HepG2 (cell line): ENCODE measurements around the gene CTRL. TPM values are rescaled to one million over a fixed set of nuclear protein-coding genes. Genes with fewer than 3 reads are reported as not detected.

Experiments used
- ATAC-seq: fragments of 200-7000 bp; cut with Tn5 transposase; 3 replicates; pipeline ENCODE4 v1.9.1; 2020; ENCODE audit warnings: mild to moderate bottlenecking, moderate library complexity
- BruUV-seq: library from RNA; stranded (reverse); fragments of 400-500 nt; replicated peaks from 2 replicates; lab custom pipeline; 2021; lab: Mats Ljungman, UMichigan
- CTCF ChIA-PET: fragments of 300-600 bp; formaldehyde crosslinking; extraction: SDS; loops from one replicate; lab custom pipeline; 2021; ENCODE audit warnings: low total read pairs, inconsistent platforms, low intra/inter-chr PET ratio; lab: Yijun Ruan, JAX
- POLR2A ChIA-PET: fragments of 350-600 bp; sonication (Branson Sonifier 250); formaldehyde crosslinking; loops from one replicate; lab custom pipeline; 2020; ENCODE audit warnings: antibody characterized with exemption, inconsistent platforms; lab: Yijun Ruan, JAX
- DNase-seq: peaks from one replicate; pipeline ENCODE4 v3.0.0-alpha.2; 2015; ENCODE audit warnings: low spot score
- FAIRE-seq: peaks from 3 replicates; lab custom pipeline; 2011; peaks lifted over from hg19 to GRCh38; lab: Jason Lieb, UNC
- H2AFZ ChIP-seq: one replicate; pipeline ENCODE4 v1.6.1; 2011; ENCODE audit warnings: low read length, inconsistent platforms
- H3K27ac ChIP-seq: fragments of 300-600 bp; 3 replicates; pipeline ENCODE4 v1.8.0; 2011; ENCODE audit warnings: mixed run types, mild to moderate bottlenecking, mixed read lengths, low read length, inconsistent platforms; ENCODE audit not compliant: insufficient read depth; ENCODE audit errors: extremely low read length
- H3K27me3 ChIP-seq, 2 experiments: fragments of 200-600 bp in 1 of 2; 2 replicates in 1 of 2; 3 replicates in 1 of 2; pipeline versions ENCODE4 v1.6.0 to v1.8.0; 2011; ENCODE audit warnings: low read length in 2 of 2, mild to moderate bottlenecking in 2 of 2, moderate library complexity in 2 of 2, inconsistent platforms in 1 of 2; ENCODE audit not compliant: insufficient read depth in 2 of 2, control insufficient read depth in 1 of 2
- H3K36me3 ChIP-seq, 2 experiments: fragments of 200-600 bp in 1 of 2; replicated peaks in 1 of 2; 2 replicates in 1 of 2; 3 replicates in 1 of 2; pipeline versions ENCODE4 v1.5.1 to v1.8.0; 2011; ENCODE audit warnings: low read length in 2 of 2, inconsistent platforms in 1 of 2; ENCODE audit not compliant: insufficient read depth in 2 of 2, control insufficient read depth in 1 of 2
- H3K4me1 ChIP-seq: 2 replicates; pipeline ENCODE4 v1.5.1; 2012; ENCODE audit warnings: low read length, inconsistent platforms; ENCODE audit not compliant: insufficient read depth
- H3K4me2 ChIP-seq: 2 replicates; pipeline ENCODE4 v1.6.0; 2011; ENCODE audit warnings: low read depth, low read length, inconsistent platforms
- H3K4me3 ChIP-seq, 3 experiments: fragments of 200-600 bp in 1 of 3; sonication (generic), shearing (Covaris generic) in 1 of 3; replicated peaks in 1 of 3; 2 replicates each; pipeline ENCODE4 v1.5.1; 2011 to 2016; ENCODE audit warnings: low read length in 3 of 3, inconsistent platforms in 2 of 3, low read depth in 2 of 3, mild to moderate bottlenecking in 2 of 3, control low read depth in 1 of 3, mixed read lengths in 1 of 3; ENCODE audit not compliant: insufficient read depth in 1 of 3
- H3K79me2 ChIP-seq: one replicate; pipeline ENCODE4 v1.6.1; 2011; ENCODE audit warnings: low read length, inconsistent platforms; ENCODE audit not compliant: insufficient read depth
- H3K9ac ChIP-seq: 2 replicates; pipeline ENCODE4 v1.6.0; 2011; ENCODE audit warnings: mild to moderate bottlenecking, low read depth, low read length, inconsistent platforms; ENCODE audit not compliant: insufficient read depth
- H3K9me3 ChIP-seq: 2 replicates; pipeline ENCODE4 v1.5.1; 2012; ENCODE audit warnings: mild to moderate bottlenecking, low read length
- H4K20me1 ChIP-seq: 2 replicates; pipeline ENCODE4 v1.6.0; 2011; ENCODE audit warnings: inconsistent platforms, mild to moderate bottlenecking, low read length, moderate library complexity; ENCODE audit not compliant: insufficient read depth
- CC2D1A ChIP-seq: sonication (generic); formaldehyde crosslinking; IDR thresholded peaks from 2 replicates; pipeline ENCODE4 v1.8.1; 2023; ENCODE audit warnings: mild to moderate bottlenecking, missing genetic modification reagents
- HNF1B ChIP-seq: sonication (generic); formaldehyde crosslinking; IDR thresholded peaks from 2 replicates; pipeline ENCODE4 v1.5.1; 2020; ENCODE audit warnings: mild to moderate bottlenecking, moderate library complexity, missing genetic modification reagents
- KDM5A ChIP-seq: fragments of 200-600 bp; sonication (generic); IDR thresholded peaks from 2 replicates; pipeline ENCODE4 v1.7.0; 2018; ENCODE audit warnings: antibody characterized with exemption, mild to moderate bottlenecking, low read length, borderline replicate concordance
- MAF1 ChIP-seq: sonication (generic); formaldehyde crosslinking; IDR thresholded peaks from 2 replicates; pipeline ENCODE4 v1.5.0; 2020; ENCODE audit warnings: missing genetic modification reagents, borderline replicate concordance
- MBNL3 ChIP-seq: fragments of 250-450 bp; sonication (Bioruptor Pico); conservative IDR thresholded peaks from 2 replicates; pipeline ENCODE4 v1.8.0; 2022; ENCODE audit warnings: mild to moderate bottlenecking, inconsistent platforms
- PHF8 ChIP-seq: sonication (generic); formaldehyde crosslinking; IDR thresholded peaks from 2 replicates; pipeline ENCODE4 v1.5.0; 2020; ENCODE audit warnings: missing genetic modification reagents
- PRPF4 ChIP-seq: fragments of 200-400 bp; formaldehyde crosslinking; IDR thresholded peaks from 2 replicates; pipeline ENCODE4 v1.6.1; 2016; ENCODE audit warnings: low read length, low read depth; ENCODE audit not compliant: poor library complexity, severe bottlenecking
- STAT6 ChIP-seq: sonication (generic); formaldehyde crosslinking; IDR thresholded peaks from 2 replicates; pipeline ENCODE4 v1.4.0; 2020; ENCODE audit warnings: missing genetic modification reagents, mild to moderate bottlenecking, borderline replicate concordance
- ZNF101 ChIP-seq: sonication (generic); formaldehyde crosslinking; IDR thresholded peaks from 2 replicates; pipeline ENCODE4 v1.4.0; 2020; ENCODE audit warnings: mild to moderate bottlenecking, low read depth, missing genetic modification reagents, borderline replicate concordance
- ZNF30 ChIP-seq: sonication (generic); formaldehyde crosslinking; IDR thresholded peaks from 2 replicates; pipeline ENCODE4 v1.5.0; 2020; ENCODE audit warnings: mild to moderate bottlenecking, missing genetic modification reagents
- ZNF773 ChIP-seq: sonication (generic); formaldehyde crosslinking; IDR thresholded peaks from 2 replicates; pipeline ENCODE4 v1.4.0; 2020; ENCODE audit warnings: missing genetic modification reagents, borderline replicate concordance
- WGBS: methylation state at CpG from one replicate; pipeline ENCODE4 v1.1.6; 2017; ENCODE audit warnings: low lambda C conversion rate; 5-methylcytosine and 5-hydroxymethylcytosine counted together
- in situ Hi-C: cut with HindIII; loops from 2 replicates; pipeline ENCODE4 v1.10.0; 2017; ENCODE audit warnings: low pct_unique_long_range_greater_than_20kb; ENCODE audit not compliant: extremely low pct_ligation_motif_present
- intact Hi-C: fragments of 100-400 bp; cut with micrococcal nuclease; formaldehyde crosslinking; loops from one replicate; pipeline ENCODE4 v1.10.0; 2022; ENCODE audit not compliant: unreplicated experiment
- polyA plus RNA-seq, 8 experiments: library from polyadenylated mRNA; depleted of rRNA in 3 of 8; stranded (reverse) in 7 of 8; unstranded in 1 of 8; fragments of >200 nt; fragmentation: Illumina TruSeq in 4 of 8; extraction: Trizol in 4 of 8; gene quantifications; 2 replicates each; pipeline versions ENCODE4 v1.2.1 to v1.2.3, GENCODE V29; 2011 to 2016; ENCODE audit warnings: low read depth in 4 of 8, missing spikeins in 1 of 8, mixed read lengths in 1 of 8; ENCODE audit not compliant: insufficient read depth in 1 of 8
- total RNA-seq, 5 experiments: library from RNA; depleted of rRNA; stranded (reverse); fragments of >200 nt; fragmentation: Illumina TruSeq; extraction: Trizol; gene quantifications; 2 replicates each; pipeline ENCODE4 v1.2.3, GENCODE V29; 2016; ENCODE audit warnings: low read depth in 1 of 5
- TF ChIP-seq, protein P1 (sequence below): sonication (generic); formaldehyde crosslinking; IDR thresholded peaks from 2 replicates; pipeline ENCODE4 v1.8.1; 2022; ENCODE audit warnings: mild to moderate bottlenecking, missing genetic modification reagents
- TF ChIP-seq, protein P2 (sequence below), 2 experiments: sonication (generic) in 1 of 2; formaldehyde crosslinking in 1 of 2; IDR thresholded peaks; 2 replicates each; pipeline versions ENCODE4 v1.4.0 to v1.6.1; 2016 to 2020; ENCODE audit warnings: borderline replicate concordance in 1 of 2, low read depth in 1 of 2, mild to moderate bottlenecking in 1 of 2, missing genetic modification reagents in 1 of 2

CTRL gene
- total and polyA plus RNA-seq, 2 of the 13 experiments (the other 11 are each of a cell fraction or from before 2014, with no cell fraction given): 1.9 to 2.7 TPM

DNA sequence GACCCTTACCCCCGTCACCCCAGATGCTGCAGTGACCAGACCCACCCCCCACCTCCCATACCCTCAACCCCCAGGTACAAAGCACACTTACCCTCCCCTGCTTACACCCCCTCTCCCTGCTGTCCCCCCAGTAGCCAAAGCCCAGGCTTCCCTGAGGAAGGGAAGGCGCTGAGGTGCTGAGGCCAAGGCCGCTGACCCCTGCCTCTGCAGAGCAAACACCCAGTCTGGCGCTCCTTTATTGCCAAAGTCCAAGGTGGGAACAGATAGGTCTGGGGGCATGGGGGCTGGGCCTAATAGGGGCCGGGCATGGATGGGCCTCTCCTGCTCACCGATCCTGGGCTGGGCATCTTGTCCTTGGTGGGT, 11.6 kb upstream of the CTRL start:
- H3K79me2 ChIP-seq: no peaks in the 10 kb centered on the region
- H3K4me3 ChIP-seq: peak overlapping the region; percentile 35 to 65 (median 55); a peak in 5 of 6 replicates
- ChIA-PET POLR2A (interaction anchor here (0.8 to 13.6 kb wide), 21 partner anchors 8 to 321 kb away, joined by 3 to 226 read pairs (median 7); partner anchors contain the start of genes ACD, CTRL, DDX28 and DPEP2), CTCF (interaction anchor here (1.3 kb wide), 1 partner anchor 98 kb away, joined by 5 read pairs; no protein-coding TSS in a partner anchor)
- no TSS peak for BruUV-seq
- in situ Hi-C loops: loop anchor here (5.0 kb wide), 1 partner anchor 99 kb away; no protein-coding TSS in a partner anchor
- H3K9me3 ChIP-seq: no peaks in the 10 kb centered on the region
- peaks cover 17% of the 10 kb centered on the region; the same call in 1 of the 2 replicates for H4K20me1 ChIP-seq
- FAIRE-seq (peak; percentile 96), ATAC-seq (peak; percentile 64), DNase-seq (peak; percentile 88)
- H3K4me1 ChIP-seq: peaks cover 52% of the 10 kb centered on the region
- H3K36me3 ChIP-seq: peaks cover 31 to 47% of the 10 kb centered on the region in 2 experiments
- WGBS: 0% methylated on average over 6 of the region's 6 CpGs
- no peak overlapping the region for H2AFZ ChIP-seq
- no peaks in the 10 kb centered on the region for H3K27me3 ChIP-seq
- intact Hi-C loops: loop anchor here (1.0 to 2.0 kb wide), 3 partner anchors 8 to 98 kb away; partner anchors contain the start of gene SLC12A4
- peak overlapping the region; percentile 72 for H3K4me2 ChIP-seq
- H3K9ac ChIP-seq: peak overlapping the region; percentile 61
- H3K27ac ChIP-seq: peak overlapping the region; percentile 85
- TF ChIP-seq CC2D1A (CRISPR knock-in tag) (no peak), STAT6 (CRISPR knock-in tag) (0 out of 2 replicates have a peak, but pooled peaks have one; percentile 16), PRPF4 (no peak), PHF8 (no peak), MBNL3 (CRISPR knock-in tag) (no peak), MAF1 (CRISPR knock-in tag) (no peak), ZNF30 (CRISPR knock-in tag) (no peak), KDM5A (no peak), HNF1B (no peak), ZNF101 (CRISPR knock-in tag) (no peak), ZNF773 (CRISPR knock-in tag) (no peak)
- TF ChIP-seq, protein P1, sequence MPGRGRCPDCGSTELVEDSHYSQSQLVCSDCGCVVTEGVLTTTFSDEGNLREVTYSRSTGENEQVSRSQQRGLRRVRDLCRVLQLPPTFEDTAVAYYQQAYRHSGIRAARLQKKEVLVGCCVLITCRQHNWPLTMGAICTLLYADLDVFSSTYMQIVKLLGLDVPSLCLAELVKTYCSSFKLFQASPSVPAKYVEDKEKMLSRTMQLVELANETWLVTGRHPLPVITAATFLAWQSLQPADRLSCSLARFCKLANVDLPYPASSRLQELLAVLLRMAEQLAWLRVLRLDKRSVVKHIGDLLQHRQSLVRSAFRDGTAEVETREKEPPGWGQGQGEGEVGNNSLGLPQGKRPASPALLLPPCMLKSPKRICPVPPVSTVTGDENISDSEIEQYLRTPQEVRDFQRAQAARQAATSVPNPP (CRISPR knock-in tag): no peak
- TF ChIP-seq, protein P2, sequence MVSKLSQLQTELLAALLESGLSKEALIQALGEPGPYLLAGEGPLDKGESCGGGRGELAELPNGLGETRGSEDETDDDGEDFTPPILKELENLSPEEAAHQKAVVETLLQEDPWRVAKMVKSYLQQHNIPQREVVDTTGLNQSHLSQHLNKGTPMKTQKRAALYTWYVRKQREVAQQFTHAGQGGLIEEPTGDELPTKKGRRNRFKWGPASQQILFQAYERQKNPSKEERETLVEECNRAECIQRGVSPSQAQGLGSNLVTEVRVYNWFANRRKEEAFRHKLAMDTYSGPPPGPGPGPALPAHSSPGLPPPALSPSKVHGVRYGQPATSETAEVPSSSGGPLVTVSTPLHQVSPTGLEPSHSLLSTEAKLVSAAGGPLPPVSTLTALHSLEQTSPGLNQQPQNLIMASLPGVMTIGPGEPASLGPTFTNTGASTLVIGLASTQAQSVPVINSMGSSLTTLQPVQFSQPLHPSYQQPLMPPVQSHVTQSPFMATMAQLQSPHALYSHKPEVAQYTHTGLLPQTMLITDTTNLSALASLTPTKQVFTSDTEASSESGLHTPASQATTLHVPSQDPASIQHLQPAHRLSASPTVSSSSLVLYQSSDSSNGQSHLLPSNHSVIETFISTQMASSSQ (IDR thresholded peaks at IDR 0.05; ENCODE audit: low read depth): peak; percentile 57; the same call in 1 of the 2 replicates
- TF ChIP-seq, protein P2 (CRISPR knock-in tag; IDR thresholded peaks at IDR 0.05; ENCODE audit: borderline replicate concordance): peak; percentile 19; the same call in 1 of the 2 replicates
